ENCODE results near the gene ABCC1. TPM values are rescaled to one million over a fixed set of nuclear protein-coding genes. Genes with fewer than 3 reads are reported as not detected.

ABCC1 gene
- total RNA-seq, 1 experiment from 2014 or later: 56.4 TPM

- H3K9me3 Mint-ChIP-seq: no peaks in the 10 kb centered on the region; a peak in 1 of 5 replicates
- Histone ChIP-seq H4K5ac (ENCODE audit: insufficient read length, low read depth, low read length) (no peak overlapping the region), H3K4me1 (ENCODE audit: insufficient read depth, low read length) (no peaks in the 10 kb centered on the region), H3K4ac (ENCODE audit: low read depth, low read length) (no peak overlapping the region), H3K23ac (ENCODE audit: insufficient read length, low read depth, low read length) (no peak overlapping the region), H3K14ac (ENCODE audit: insufficient read depth, low read length) (no peak overlapping the region), H2BK20ac (ENCODE audit: low read depth, low read length, poor library complexity, severe bottlenecking) (no peak overlapping the region), H3K79me2 (ENCODE audit: insufficient read depth, low read length) (no peaks in the 10 kb centered on the region), H2BK120ac (ENCODE audit: low read depth, low read length, poor library complexity, severe bottlenecking) (no peak overlapping the region), H2BK12ac (ENCODE audit: insufficient read length, low read depth, low read length) (no peak overlapping the region), H4K91ac (ENCODE audit: insufficient read length, low read depth, low read length) (no peak overlapping the region), H4K20me1 (ENCODE audit: control insufficient read depth, insufficient read depth, insufficient read length) (no peaks in the 10 kb centered on the region), H3T11ph (ENCODE audit: low read length) (no peak overlapping the region), H3K79me1 (ENCODE audit: insufficient read depth, low read depth, low read length, poor library complexity, severe bottlenecking) (no peaks in the 10 kb centered on the region), H4K8ac (replicated peaks; ENCODE audit: insufficient read length, low read depth, low read length) (no peak overlapping the region), H3K27me3 (ENCODE audit: insufficient read depth, low read length) (no peaks in the 10 kb centered on the region), H3K56ac (ENCODE audit: insufficient read length, low read depth, low read length) (no peak overlapping the region), H3K27ac (ENCODE audit: insufficient read length, low read depth, low read length) (no peak overlapping the region), H3K9me3 (ENCODE audit: control insufficient read depth, low read depth, low read length) (no peaks in the 10 kb centered on the region), H3K23me2 (ENCODE audit: insufficient read length, low read depth, low read length, poor library complexity, severe bottlenecking) (no peaks in the 10 kb centered on the region), H2BK5ac (ENCODE audit: insufficient read length, low read length) (no peak overlapping the region), H2BK15ac (ENCODE audit: low read depth, low read length) (no peak overlapping the region), H2AFZ (ENCODE audit: low read length) (no peak overlapping the region), H2AK5ac (ENCODE audit: insufficient read length, low read length) (no peak overlapping the region), H3K4me2 (ENCODE audit: insufficient read depth, insufficient read length, low read length) (no peak overlapping the region), H3K18ac (ENCODE audit: insufficient read length, low read depth, low read length) (no peak overlapping the region), H3K9ac (ENCODE audit: extremely low read depth, insufficient read length, low read length) (no peak overlapping the region)
- H3K4me3 Mint-ChIP-seq: no peak overlapping the region
- H3K36me3 Mint-ChIP-seq (ENCODE audit: insufficient read depth in 1 of 3, low read depth in 3 of 3): peaks cover 3 to 29% (median 29%) of the 10 kb centered on the region in 3 experiments; a peak in 6 of 7 replicates
- WGBS (ENCODE audit: extremely low coverage, insufficient read length, low lambda C conversion rate): no CpG with 5 or more reads among the region's 5 CpGs
- TF ChIP-seq CTCF (conservative IDR thresholded peaks at IDR 0.05): no peak
- DNase-seq: no peak
- H3K27ac Mint-ChIP-seq: no peak overlapping the region
- peaks cover 10 to 15% of the 10 kb centered on the region in 2 experiments for H3K4me1 Mint-ChIP-seq
- H3K27me3 Mint-ChIP-seq (ENCODE audit: low read depth): no peaks in the 10 kb centered on the region
These were observed 80.1 kb downstream of the ABCC1 start for GRCh38 chr16:16029431-16030011.
